ELF-1 (cell line): Measurements from ENCODE around the gene SHISAL1.

Experiments
- DNase-seq: peaks from one replicate; pipeline ENCODE4 v3.0.0-alpha.2; 2016; ENCODE audit warnings: low read depth, low spot score

Gene SHISAL1

GRCh38 chr22:44312766-44313165, at the start of gene SHISAL1:
SHISAL1 (minus strand) TSS chr22:44312951; CDS start chr22:44300945, 12,006 bp downstream.
- DNase-seq, result no peak

- DNase-seq, result no peak
Observed at GRCh38 chr22:44361391-44362126, 48.8 kb upstream of the SHISAL1 start.

GRCh38 chr22:44360668-44361381, 48.1 kb upstream of the SHISAL1 start:
- DNase-seq, result peak; percentile 66

GRCh38 chr22:44360306-44360667, 47.5 kb upstream of the SHISAL1 start:
- no peak for DNase-seq

GRCh38 chr22:44359496-44360110, 46.9 kb upstream of the SHISAL1 start:
- no peak for DNase-seq

GRCh38 chr22:44358709-44359440, 46.1 kb upstream of the SHISAL1 start:
- no peak for DNase-seq

- DNase-seq, result peak; percentile 49
Observed at GRCh38 chr22:44357966-44358465, 45.3 kb upstream of the SHISAL1 start.

- DNase-seq, result no peak
Observed at GRCh38 chr22:44357296-44357965, 44.7 kb upstream of the SHISAL1 start.

GRCh38 chr22:44355716-44356070, 42.9 kb upstream of the SHISAL1 start:
- DNase-seq, result no peak

- no peak for DNase-seq
Observed at GRCh38 chr22:44354288-44354687, 41.5 kb upstream of the SHISAL1 start.

- no peak for DNase-seq
Observed at GRCh38 chr22:44353041-44353440, 40.3 kb upstream of the SHISAL1 start.

- DNase-seq, result no peak
Observed at GRCh38 chr22:44352378-44353035, 39.8 kb upstream of the SHISAL1 start.

- DNase-seq, result peak; percentile 93
Observed at GRCh38 chr22:44351685-44352377, 39.1 kb upstream of the SHISAL1 start.

- DNase-seq, result no peak
Observed at GRCh38 chr22:44351037-44351436, 38.3 kb upstream of the SHISAL1 start.

- no peak for DNase-seq
Observed at GRCh38 chr22:44349594-44349993, 36.8 kb upstream of the SHISAL1 start.

- DNase-seq, result peak; percentile 27
Observed at GRCh38 chr22:44348971-44349560, 36.3 kb upstream of the SHISAL1 start.

- no peak for DNase-seq
Observed at GRCh38 chr22:44347549-44347948, 34.8 kb upstream of the SHISAL1 start.

- no peak for DNase-seq
Observed at GRCh38 chr22:44347080-44347479, 34.3 kb upstream of the SHISAL1 start.

GRCh38 chr22:44345872-44346271, 33.1 kb upstream of the SHISAL1 start:
- DNase-seq, result no peak

GRCh38 chr22:44344407-44344806, 31.7 kb upstream of the SHISAL1 start:
- DNase-seq, result no peak
